ENCODE data around the gene VPREB3. TPM values are rescaled to one million over a fixed set of nuclear protein-coding genes. Genes with fewer than 3 reads are reported as not detected.

Gene VPREB3, protein sequence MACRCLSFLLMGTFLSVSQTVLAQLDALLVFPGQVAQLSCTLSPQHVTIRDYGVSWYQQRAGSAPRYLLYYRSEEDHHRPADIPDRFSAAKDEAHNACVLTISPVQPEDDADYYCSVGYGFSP
- total RNA-seq, result not detected

DNA sequence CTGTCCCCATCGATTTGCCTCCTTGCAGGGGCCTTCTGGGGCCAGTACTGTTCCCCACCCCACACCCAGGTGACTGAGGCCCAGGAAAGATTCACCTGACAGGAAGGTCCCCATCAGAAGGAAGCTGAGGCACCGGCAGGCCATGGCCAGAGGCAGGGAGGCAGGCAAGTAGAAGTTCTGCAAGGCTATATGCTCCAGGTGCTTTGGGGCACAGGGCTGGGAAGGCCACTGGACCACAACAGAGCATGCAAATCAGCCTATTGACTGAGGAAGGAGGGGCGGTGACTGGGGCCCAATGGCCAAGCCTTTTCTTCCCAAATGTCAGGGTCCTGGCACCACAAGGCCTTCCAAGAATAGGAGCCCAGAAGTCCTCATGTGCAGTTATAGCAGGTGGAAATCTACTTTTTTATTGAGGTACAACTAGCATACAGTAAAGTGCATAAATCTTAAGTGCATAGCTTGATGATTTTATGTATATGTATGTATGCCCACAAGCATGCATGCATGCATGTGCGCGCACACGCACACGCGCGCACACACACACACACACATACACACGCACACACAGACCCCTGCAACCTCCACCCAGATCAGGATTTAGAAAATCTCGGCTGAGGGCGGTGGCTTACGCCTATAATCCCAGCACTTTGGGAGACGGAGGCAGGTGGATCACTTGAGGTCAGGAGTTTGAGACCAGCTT, at the start of gene VPREB3:
Gene VPREB3, minus strand, starts transcription at position 206 of the 700 bp plus-strand sequence. Its CDS starts 62 bp downstream, at position 144.
- no peak within 1 kb of the TSS for H3K4me3 ChIP-seq
- H3K4me1 ChIP-seq, result no peaks in the 10 kb centered on the region
- no peaks in the 10 kb centered on the region for H3K27me3 ChIP-seq
- no peaks in the 10 kb centered on the region for H3K36me3 ChIP-seq
- no peak within 1 kb of the TSS for H3K27ac ChIP-seq
- intact Hi-C loops (cut with DNase I; ENCODE audit: low total_unique reads), result no loop called here
- DNase-seq (ENCODE audit: low spot score in 2 of 2), result no peak
- H3K9me3 ChIP-seq, result no peaks in the 10 kb centered on the region
- no peak for TF ChIP-seq POLR2AphosphoS5 (IDR thresholded peaks at IDR 0.05)
- no peak for TF ChIP-seq POLR2A (IDR thresholded peaks at IDR 0.05)
- TF ChIP-seq, protein P1, sequence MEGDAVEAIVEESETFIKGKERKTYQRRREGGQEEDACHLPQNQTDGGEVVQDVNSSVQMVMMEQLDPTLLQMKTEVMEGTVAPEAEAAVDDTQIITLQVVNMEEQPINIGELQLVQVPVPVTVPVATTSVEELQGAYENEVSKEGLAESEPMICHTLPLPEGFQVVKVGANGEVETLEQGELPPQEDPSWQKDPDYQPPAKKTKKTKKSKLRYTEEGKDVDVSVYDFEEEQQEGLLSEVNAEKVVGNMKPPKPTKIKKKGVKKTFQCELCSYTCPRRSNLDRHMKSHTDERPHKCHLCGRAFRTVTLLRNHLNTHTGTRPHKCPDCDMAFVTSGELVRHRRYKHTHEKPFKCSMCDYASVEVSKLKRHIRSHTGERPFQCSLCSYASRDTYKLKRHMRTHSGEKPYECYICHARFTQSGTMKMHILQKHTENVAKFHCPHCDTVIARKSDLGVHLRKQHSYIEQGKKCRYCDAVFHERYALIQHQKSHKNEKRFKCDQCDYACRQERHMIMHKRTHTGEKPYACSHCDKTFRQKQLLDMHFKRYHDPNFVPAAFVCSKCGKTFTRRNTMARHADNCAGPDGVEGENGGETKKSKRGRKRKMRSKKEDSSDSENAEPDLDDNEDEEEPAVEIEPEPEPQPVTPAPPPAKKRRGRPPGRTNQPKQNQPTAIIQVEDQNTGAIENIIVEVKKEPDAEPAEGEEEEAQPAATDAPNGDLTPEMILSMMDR (IDR thresholded peaks at IDR 0.05), result no peak

DNA sequence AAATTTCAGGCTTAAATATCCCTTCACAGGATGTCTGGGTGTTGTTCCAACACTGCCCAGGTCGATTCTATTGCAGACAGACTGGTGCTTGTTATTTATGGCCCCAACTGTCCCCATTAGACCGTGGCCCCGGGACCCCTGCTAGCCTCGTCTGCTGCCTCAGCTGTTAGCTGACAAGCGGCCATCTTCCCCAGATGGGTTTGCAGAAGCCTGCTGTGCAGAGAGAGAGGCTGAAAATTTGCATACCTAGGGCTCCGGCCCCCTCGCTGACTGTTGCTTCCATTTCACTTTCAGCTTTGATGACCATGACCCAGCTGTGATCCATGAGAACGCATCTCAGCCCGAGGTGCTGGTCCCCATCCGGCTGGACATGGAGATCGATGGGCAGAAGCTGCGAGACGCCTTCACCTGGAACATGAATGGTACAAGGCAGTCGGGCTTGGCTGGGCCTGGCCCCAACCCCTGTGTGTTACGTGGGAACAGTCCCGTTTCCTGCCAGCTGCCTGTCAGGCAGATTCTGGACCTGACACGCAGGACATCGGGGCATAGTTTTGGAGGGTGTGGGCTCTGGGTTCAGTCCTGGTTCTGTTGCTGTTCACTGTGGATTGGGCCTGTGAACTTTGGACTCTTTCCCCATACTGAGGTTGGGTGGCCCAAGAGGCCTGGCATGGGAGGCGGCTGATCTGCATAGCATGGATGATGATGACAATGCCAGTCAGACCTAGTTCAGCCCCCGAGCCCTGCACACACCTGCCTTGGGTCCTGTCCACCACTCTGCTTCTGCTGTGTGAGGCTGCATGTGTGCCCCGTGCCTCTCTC, 49.0 kb upstream of the VPREB3 start:
- Histone ChIP-seq H3K36me3 (peaks cover 10% of the 10 kb centered on the region), H3K9me3 (no peaks in the 10 kb centered on the region), H3K27ac (no peak overlapping the region)

DNA sequence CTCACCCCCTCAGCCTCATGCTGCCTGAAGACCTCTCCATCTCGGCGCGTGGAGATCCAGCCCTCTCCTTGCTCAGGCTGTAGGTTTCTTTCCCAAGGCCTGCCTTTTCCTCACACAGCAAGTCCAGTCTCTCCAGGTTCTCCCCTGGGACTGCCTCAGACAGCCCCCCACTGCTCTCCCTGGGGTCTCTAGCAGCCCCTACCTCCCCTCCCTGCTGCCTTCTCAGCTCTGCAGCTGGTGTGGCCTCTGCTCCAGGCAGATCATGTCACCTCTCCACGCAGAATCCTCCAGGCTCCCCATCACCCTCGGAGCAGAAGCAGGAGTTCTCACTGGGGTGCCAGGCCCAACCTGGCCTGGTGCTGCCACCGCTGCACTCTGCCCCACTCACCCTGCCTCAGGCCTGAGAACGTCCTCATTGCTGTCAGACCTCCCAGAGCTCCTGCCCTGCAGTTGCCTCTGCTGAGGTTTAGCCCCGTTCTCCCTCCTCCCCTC, 47.7 kb upstream of the VPREB3 start:
- Histone ChIP-seq H3K9me3 (no peaks in the 10 kb centered on the region), H3K4me1 (no peaks in the 10 kb centered on the region), H3K27ac (no peak overlapping the region), H3K36me3 (peaks cover 10% of the 10 kb centered on the region), H3K4me3 (no peak overlapping the region), H3K27me3 (no peaks in the 10 kb centered on the region)
- DNase-seq (ENCODE audit: low spot score in 2 of 2), result no peak
- no peak for TF ChIP-seq POLR2AphosphoS5 (IDR thresholded peaks at IDR 0.05)
- intact Hi-C loops (cut with DNase I; ENCODE audit: low total_unique reads), result no loop called here

More for the DNA sequence above, 49.0 kb upstream of the VPREB3 start:
- Histone ChIP-seq H3K27me3 (no peaks in the 10 kb centered on the region), H3K4me1 (no peaks in the 10 kb centered on the region), H3K4me3 (no peak overlapping the region)
- TF ChIP-seq, protein P1 (IDR thresholded peaks at IDR 0.05), result no peak
- no peak for TF ChIP-seq POLR2A (IDR thresholded peaks at IDR 0.05)
- no peak for TF ChIP-seq POLR2AphosphoS5 (IDR thresholded peaks at IDR 0.05)
- intact Hi-C loops (cut with DNase I; ENCODE audit: low total_unique reads), result no loop called here
- no peak for DNase-seq (ENCODE audit: low spot score in 2 of 2)

DNA sequence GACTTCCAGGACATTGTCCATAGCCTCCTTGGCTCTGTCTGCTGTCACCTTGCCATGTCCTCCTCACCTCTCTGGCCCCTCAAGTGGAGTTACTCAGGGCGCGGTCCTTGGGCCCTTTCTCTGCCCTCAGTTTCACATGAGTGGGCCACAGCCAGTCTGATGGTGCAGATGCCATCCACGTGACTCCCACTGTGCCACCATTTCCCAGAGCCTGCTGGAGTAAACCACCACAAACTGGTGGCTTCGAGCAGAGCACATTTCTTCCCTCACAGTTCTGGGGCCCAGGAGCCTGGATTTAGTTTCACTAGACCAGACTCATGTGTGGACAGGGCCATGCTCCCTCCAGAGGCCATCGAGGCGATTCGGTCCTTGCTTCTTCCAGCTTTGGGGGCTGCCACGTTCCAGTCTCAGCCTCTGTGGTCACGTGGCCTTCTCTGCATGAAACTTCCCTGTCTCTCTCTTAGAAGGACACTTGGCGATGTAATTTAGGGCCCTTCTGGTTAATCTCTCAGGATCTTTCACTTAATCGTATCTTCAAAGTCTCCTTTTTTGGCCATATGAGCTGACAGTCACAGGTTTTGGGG, 47.1 kb upstream of the VPREB3 start:
- H3K27ac ChIP-seq, result no peak overlapping the region
- H3K27me3 ChIP-seq, result no peaks in the 10 kb centered on the region
- TF ChIP-seq, protein P1 (IDR thresholded peaks at IDR 0.05), result no peak
- TF ChIP-seq POLR2AphosphoS5 (IDR thresholded peaks at IDR 0.05) (no peak), POLR2A (IDR thresholded peaks at IDR 0.05) (no peak)
- intact Hi-C loops (cut with DNase I; ENCODE audit: low total_unique reads), result no loop called here
- no peaks in the 10 kb centered on the region for H3K4me1 ChIP-seq
- H3K36me3 ChIP-seq, result peaks cover 10% of the 10 kb centered on the region
- no peak overlapping the region for H3K4me3 ChIP-seq
- H3K9me3 ChIP-seq, result no peaks in the 10 kb centered on the region
- DNase-seq (ENCODE audit: low spot score in 2 of 2), result no peak

DNA sequence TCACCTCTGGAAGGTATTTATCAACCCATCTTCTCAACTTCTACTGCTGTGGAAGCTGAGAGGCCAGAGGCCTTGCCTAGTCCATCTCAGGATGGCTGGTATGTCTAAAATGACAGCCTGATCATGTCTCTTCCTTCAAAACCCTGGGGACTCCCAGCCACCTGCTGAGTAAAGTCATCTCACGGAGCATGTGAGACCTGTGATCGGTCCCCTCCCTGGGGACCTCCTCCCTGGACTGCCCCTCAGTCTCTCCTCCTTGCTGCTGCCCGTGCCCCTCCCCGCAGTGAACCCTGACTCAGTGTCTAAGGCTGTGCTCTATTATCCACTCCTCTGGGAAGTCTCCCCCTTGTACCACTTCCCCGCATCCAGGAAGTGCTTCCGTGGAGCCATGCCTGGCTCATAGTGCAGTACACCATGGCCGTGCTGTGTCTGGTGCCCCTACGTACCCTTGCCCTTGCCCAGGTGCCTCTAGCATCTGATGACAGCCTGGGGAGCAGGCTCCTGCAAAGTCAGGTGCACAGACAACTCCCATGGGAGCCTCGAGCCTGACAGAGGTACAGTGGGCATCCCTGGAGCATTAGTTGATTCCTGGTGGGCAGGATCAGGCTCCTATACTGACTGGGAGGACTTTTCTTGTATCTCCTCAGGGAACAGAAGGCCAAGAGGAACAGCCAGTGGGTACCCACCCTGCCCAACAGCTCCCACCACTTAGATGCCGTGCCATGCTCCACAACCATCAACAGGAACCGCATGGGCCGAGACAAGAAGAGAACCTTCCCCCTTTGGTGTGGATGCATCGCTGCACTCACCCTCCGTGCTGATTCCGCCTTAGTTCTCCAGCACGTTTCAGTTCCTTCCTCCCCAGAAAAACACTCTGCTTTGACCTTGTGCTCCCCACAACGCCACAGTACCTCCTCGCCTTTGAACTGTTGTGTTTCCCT, 46.3 kb upstream of the VPREB3 start:
- H3K4me3 ChIP-seq, result no peak overlapping the region
- TF ChIP-seq POLR2A (IDR thresholded peaks at IDR 0.05), result no peak
- TF ChIP-seq, protein P1 (IDR thresholded peaks at IDR 0.05), result no peak
- TF ChIP-seq POLR2AphosphoS5 (IDR thresholded peaks at IDR 0.05), result no peak
- no peaks in the 10 kb centered on the region for H3K9me3 ChIP-seq
- no peak for DNase-seq (ENCODE audit: low spot score in 2 of 2)
- no peaks in the 10 kb centered on the region for H3K27me3 ChIP-seq
- peaks cover 10% of the 10 kb centered on the region for H3K36me3 ChIP-seq
- H3K27ac ChIP-seq, result no peak overlapping the region
- intact Hi-C loops (cut with DNase I; ENCODE audit: low total_unique reads), result no loop called here
- no peaks in the 10 kb centered on the region for H3K4me1 ChIP-seq

Data from breast epithelium (tissue), 4 donors.